ENCODE data around the gene TTYH2.

TTYH2 gene

GRCh38 chr17:74196541-74197317 lies 16.6 kb upstream of the TTYH2 start:
- DNase-seq = no peak

GRCh38 chr17:74197801-74198200 lies 15.6 kb upstream of the TTYH2 start:
- DNase-seq = no peak

- no peak for DNase-seq
Observed at GRCh38 chr17:74198694-74199093, 14.7 kb upstream of the TTYH2 start.

- DNase-seq = peak; percentile 44
Observed at GRCh38 chr17:74199306-74200092, 13.9 kb upstream of the TTYH2 start.

- no peak for DNase-seq
Observed at GRCh38 chr17:74200112-74200511, 13.3 kb upstream of the TTYH2 start.

- no peak for DNase-seq
Observed at GRCh38 chr17:74201250-74201649, 12.1 kb upstream of the TTYH2 start.

- no peak for DNase-seq
Observed at GRCh38 chr17:74201948-74202347, 11.4 kb upstream of the TTYH2 start.

GRCh38 chr17:74202938-74203337 lies 10.4 kb upstream of the TTYH2 start:
- DNase-seq = no peak

- DNase-seq = peak; percentile 93
Observed at GRCh38 chr17:74203439-74204240, 9.7 kb upstream of the TTYH2 start, which contains the start of gene RPL38. Gene RPL38, plus strand, starts transcription at chr17:74203678. Its CDS starts 278 bp downstream, at chr17:74203956.

- no peak for DNase-seq
Observed at GRCh38 chr17:74204474-74204873, 8.9 kb upstream of the TTYH2 start.

GRCh38 chr17:74205274-74205673 lies 8.1 kb upstream of the TTYH2 start:
- DNase-seq = no peak

- no peak for DNase-seq
Observed at GRCh38 chr17:74206332-74206818, 7.0 kb upstream of the TTYH2 start.

- DNase-seq = peak; percentile 76
Observed at GRCh38 chr17:74210191-74211140, 2.9 kb upstream of the TTYH2 start.

- no peak for DNase-seq
Observed at GRCh38 chr17:74211141-74211911, 2.0 kb upstream of the TTYH2 start.

- DNase-seq = no peak
Observed at GRCh38 chr17:74211912-74212208, 1.5 kb upstream of the TTYH2 start.

- DNase-seq = peak; percentile 7
Observed at GRCh38 chr17:74212209-74212912, 1.0 kb upstream of the TTYH2 start.

- DNase-seq = no peak
Observed at GRCh38 chr17:74213861-74214391, 555 bp downstream of the TTYH2 start.

- DNase-seq = no peak
Observed at GRCh38 chr17:74214484-74215341, 1.3 kb downstream of the TTYH2 start.

- no peak for DNase-seq
Observed at GRCh38 chr17:74215342-74215727, 2.0 kb downstream of the TTYH2 start.

All from CD4-positive, alpha-beta T cell treated with Interferon gamma for 1 hour (primary cell).